Kasumi-1 (cell line): ENCODE measurements around the gene FRA10AC1.
"Not testable (repeated sequence)": the region's sequence is repeated elsewhere in the genome, so short reads cannot be mapped to it uniquely, and the experiment has no call there.

Experiments used
- DNase-seq, 2 experiments: peaks; one replicate each; lab custom pipeline; 2025; lab: John Stamatoyannopoulos, UW

Gene FRA10AC1

DNA sequence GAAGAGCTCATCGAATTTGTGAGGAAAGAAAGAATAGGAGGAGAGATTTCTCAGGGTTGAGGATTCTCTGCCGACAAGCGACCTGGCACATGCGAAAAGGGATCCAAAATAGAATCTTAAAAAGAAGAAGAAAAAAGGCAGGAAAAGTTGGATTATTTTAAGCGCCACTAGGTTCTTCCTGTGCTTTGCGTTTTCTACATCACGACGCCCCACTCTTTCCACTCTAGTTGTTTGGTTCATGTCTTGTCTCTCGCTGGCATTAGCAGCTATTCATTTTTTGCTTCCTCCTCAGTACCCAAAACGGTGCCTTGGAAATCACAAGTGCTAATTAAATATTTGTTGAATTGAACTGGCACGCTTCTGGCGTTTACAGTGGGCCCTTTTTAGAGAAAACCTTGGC lies 674 bp upstream of the FRA10AC1 start:
- no peak for DNase-seq

DNA sequence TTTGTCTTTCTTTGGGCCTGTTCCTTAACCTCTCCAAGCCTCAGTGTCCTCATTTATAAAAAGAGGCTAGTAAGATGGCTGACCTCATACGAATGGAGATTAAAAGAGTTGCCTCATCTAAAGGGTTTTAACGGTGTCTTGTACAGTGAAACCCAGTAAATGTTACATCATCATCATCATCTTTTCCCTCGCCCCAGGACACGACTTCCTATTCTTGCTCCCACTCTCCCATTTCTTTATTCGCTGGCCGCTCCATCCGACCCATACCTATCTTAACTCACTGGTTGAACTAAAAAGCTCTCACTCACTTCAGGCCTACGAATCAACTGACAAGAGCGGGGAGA lies 554 bp downstream of the FRA10AC1 start:
- DNase-seq, result peak; percentile 44 to 65

DNA sequence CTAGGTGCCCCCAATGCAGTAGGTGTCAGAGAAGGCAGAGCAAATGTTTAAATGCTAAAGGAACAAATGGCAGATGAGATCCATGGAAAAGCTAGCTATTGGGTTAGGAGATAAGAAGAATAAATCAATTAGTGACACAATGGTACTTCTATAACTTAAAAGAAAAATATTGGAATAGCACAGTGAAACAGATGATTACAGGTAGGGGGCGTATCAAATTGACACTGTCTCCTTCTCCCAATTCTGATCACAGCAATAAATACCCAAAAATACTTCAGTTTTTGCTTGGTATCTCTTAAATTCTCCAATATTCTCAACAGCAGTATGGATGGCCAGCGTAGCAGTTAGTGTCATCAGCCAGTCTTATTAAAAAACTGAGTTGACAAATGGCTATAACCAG lies 5.2 kb downstream of the FRA10AC1 start:
- DNase-seq, result peak in 1 of 2 experiments; percentile 16

DNA sequence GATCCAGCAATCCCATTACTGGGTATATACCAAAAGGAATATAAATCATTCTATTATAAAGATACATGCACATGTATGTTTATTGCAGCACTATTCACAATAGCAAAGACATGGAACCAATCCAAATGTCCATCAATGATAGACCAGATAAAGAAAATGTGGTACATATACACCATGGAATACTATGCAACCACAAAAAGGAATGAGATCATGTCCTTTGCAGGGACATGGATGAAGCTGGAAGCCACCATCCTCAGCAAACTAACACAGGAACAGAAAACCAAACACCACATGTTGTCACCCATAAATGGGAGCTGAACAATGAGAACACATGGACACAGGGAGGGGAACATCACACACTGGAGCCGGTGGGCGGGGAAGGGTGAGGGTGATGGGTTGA lies 5.8 kb downstream of the FRA10AC1 start:
- DNase-seq, result not testable (repeated sequence)

DNA sequence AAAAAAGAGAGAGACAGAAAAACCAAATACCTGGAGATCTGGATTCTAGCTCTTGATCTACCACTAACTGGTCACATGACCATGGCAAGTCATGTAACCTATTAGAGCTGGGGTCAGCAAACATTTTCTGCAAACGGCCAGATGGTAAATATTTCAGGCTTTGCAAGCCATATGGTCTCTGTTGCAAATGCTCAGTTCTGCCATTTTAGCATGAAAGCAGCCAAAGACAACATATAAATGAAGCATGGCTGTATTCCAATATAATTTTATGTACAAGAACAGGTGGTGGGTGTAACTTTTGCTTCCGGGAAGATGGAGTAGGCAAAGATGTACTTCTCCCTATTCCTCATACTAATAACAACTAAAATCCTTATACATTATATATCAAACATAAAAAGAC lies 6.7 kb downstream of the FRA10AC1 start:
- no peak for DNase-seq

DNA sequence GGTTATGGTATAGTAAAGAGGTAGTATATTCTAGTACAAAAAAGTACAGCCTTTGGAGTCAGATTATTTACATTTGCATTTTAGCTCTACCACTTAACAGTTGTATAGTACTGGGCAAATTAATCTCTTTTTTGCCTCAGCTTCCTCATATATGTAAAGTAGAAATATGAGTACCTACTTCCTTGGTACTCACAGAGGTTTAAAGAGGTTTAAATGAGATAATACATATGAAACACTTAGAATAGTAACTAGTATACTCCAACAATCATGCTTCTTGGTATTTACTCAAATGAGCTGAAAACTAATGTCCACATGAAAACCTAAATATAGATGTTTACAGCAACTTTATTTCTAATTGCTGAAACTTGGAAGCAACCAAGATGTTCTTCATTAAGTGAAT lies 14.7 kb downstream of the FRA10AC1 start:
- no peak for DNase-seq

DNA sequence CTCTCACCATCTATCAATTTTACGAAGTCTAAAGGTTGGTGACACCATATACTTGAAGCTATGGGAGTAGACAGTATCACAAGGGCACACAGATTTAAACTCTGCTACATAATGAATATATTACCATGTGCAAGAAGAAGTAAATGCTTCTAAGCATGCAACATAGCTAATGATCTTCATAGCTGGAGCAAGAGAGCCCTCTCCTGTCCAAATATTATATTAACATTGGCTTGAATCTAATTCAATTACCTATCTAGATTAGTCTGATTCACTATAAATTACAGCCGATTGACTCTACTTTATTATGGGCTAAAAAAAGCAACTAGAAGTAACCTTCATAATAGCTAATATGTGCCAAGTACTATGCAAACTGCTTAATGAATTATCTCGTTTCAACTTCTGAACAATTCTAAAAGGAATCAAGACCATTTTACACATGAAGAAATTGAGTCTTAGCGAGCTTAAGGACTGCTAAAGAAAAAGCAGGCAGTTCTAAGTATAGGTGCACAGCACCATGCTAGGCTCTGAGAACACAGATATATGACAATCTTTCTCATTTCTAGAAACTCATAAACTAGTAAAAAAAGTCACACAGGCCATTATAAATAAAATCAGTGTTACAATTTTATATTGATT lies 21.9 kb downstream of the FRA10AC1 start:
- peak; percentile 78 to 89 for DNase-seq

DNA sequence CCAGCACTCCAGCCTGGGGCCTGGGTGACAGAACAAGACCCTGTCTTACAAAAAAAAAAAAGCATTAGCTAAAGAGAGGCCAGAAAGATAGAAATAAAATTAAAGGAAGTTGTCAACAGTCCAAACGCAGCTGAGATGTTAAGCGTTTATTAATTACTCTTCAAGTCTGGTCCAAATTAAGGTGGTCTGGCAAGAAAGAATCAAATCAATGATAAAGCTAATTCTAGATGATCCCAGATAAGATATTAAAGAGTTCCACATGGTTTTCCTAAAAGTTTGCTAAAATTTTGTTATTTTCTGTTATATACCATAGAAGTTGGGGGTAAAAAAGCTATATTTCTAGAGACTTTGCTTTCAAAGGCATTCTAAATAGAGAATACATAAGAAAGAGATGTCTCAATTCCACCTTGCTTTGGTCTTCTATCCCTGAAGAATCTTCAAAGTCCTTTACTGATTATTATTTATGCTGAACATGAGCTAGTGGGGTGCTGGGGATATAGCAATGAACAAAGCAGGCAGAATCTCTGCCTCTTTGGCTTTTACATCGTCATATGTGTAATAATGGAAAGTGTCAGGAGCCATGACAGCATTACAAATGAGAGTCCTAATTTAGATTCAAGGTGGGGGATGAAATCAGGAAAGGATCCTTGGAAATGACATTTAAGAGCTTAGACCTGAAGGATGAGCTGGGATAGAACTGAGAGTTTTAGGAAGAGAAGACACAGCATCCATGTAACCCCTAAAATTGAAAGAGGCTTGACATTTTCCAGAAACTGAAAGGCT lies 23.4 kb downstream of the FRA10AC1 start:
- DNase-seq, result no peak

DNA sequence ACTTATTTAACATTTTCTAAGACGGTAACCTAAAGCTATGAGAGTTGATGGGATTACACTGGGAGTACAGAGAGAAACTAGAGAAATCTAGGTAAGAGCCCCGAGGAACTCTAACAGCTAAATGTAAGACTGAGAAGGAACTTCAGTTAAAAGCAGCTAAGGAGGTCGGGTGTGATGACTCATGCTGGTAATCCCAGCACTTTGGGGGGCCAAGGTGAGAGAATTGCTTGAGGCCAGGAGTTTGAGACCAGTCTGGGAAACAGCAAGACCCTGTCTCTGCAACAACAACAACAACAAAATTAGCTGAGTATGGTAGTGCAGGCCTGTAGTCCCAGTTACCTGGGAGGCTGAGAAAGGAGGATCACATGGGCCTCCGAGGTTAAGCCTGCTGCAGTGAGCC lies 24.0 kb downstream of the FRA10AC1 start:
- no peak for DNase-seq

DNA sequence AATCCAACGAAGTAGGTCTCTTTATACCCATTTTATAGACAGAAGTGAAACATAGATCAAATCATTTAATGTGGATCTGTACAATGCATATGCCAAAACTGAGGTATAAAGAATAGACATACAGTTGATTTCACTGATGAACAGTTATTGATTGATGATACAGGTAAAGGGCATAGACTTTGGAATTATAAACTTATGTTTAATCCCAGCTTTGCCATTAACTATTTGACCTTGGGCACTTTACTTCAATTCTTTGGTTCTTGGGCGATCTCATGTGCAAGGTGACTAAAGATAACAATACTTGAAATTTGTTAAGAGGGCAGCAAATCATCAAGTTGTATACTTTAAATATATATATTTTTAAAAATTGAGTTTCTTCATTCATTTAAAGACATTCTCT lies 28.6 kb downstream of the FRA10AC1 start:
- no peak for DNase-seq

DNA sequence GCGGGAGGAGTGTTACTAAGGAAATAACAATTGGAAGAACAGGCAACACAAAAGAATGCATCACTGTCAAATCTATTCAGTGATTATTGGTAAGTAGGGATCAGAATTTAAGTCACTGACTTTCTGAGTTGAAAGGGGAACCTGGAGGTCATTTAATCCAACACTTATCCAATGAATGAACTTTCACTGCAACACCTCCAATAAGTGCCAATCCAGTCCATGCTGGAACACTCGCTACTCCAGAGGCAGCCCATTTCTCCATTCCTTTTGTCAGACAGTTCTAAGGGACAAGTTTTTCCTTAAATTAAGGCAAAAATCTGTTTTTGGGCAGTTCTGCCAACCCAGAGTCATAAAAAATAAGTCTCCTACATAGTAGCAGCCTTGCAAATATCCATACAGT lies 29.5 kb downstream of the FRA10AC1 start:
- no peak for DNase-seq

DNA sequence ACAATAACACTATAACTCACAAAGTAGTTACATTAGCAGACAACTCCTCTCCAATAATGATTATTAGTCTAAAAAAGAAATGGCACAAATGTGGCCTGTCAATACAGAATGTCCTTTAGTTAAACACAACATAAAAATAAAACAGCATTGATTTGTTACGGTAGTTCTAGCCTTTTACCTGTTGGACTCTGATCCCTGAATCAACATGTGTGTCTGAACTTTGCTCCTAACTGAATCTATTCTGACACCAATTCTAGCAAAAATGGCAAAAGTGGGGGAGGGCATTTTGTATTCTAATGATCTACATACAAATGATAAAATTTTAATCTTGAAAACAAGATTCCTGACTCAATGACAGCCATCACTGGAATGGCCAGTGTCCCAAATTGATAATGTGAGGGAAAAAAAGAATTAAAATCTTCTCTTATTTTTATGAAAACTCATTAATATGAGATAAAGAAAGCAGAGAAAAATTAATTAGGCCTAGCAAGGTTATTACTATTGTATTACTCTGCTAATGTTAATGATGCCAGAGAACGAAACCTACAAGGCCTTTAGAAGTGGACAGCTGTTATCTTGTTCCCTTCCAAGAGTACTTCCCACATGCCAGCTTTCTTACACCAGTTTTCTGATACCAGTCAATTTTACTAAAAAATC lies 30.2 kb downstream of the FRA10AC1 start:
- no peak for DNase-seq

DNA sequence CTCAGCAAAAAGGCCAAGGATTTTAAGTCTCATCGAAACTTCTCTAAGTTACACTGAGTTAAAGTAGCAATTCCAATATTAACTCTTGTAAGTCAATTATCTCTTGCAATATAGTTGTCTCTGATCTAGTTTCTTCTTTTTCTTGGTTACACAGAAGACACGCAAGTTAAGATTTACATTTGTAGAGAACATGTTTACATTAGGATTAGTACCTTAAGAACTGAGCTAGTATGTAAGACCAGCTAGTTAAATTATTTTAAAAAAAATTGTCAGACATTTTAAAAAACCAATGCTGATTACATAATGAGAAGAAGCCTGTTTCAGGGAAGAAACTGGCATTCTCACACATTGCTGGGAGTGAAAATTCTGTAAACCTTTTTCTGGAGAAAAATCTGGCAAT lies 31.4 kb downstream of the FRA10AC1 start:
- DNase-seq, result no peak

DNA sequence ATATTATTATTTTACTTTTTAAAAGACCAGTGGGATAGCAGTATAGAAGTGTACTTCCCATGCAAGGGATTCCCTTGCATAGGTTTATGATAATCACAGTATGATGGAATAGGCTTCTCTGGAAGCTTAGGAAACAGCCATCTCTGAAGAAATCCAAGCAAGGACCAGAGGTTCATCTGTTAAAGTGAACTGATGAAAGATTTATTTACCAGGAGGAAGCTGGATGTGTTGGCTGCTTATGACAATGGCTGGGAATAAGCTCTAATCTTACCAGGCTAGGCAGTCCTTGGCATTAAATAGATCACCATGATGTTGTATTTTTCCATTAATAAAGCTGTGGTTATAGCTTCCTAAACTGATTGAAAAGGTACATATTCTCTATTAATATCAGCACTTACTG lies 32.0 kb downstream of the FRA10AC1 start:
- no peak for DNase-seq

DNA sequence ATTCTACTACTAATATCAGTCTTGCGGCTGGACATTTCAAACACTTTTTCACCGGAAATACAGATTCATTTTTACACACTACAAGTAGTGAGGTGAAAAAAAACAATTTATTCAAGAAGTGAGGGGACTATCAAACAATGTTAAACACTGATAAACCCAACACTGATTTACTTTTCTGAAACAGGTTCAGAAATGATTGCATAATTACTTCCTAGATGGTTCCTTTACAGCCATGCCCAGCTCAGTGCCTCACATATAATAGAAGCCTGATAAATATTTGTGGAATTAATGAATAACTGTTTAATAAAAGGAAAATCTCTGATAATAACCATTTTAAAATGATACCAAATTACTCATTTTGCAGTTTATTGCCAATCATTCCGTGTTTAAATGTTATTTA lies 34.6 kb downstream of the FRA10AC1 start:
- DNase-seq, result no peak

DNA sequence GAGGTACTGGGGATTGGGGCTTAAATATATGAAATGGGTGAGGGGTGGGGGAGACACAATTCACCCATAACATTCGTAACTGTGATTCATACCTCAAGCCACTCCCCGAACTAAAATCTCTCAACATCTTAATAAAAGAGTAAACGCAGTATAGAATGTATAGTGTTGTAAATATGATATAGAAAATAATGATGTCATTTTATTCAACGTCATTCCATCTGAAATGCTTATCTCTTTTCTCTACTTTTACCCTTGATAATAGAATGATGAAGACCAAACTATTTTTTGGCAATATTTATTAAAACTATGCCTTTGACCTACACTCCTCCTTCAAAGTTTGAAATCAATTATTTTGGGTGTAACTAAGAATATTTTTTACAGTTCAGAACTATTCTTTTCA lies 36.4 kb downstream of the FRA10AC1 start:
- no peak for DNase-seq

DNA sequence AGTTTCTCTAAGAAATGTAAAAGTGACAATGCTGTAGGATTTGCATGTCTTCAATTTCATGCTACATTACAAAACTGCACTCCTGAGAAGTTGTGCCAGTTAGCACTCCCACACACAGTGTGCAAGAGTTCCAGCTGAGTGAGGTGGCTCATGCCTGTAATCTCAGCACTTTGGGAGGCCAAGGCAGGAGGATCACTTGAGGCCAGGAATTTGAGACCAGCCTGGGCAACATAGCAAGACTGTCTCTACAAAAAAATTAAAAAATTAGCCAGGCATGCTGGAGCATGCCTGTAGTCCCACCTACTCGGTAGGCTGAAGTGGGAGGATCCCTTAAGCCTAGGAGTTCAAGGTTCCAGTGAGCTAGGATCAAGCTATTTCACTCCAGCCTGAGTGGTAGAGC lies 44.6 kb downstream of the FRA10AC1 start:
- DNase-seq, result no peak

DNA sequence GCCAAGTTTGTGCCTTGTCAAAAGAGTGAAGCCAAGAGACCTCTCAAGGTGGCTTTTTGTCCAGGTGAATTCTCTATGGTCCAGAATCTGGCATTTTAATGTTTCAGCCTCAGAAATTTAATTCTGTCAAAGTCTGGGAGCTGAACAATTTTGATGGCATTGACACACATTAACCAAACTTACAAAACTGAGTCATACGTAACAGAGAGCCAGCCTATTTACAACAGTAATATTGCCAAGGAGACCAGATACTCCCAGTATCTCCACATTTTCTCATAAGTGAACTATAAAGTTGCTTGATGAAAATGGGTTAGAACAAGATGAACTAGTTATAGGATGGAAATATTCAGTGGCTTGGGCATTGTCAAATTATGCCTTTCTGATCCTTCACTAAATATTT lies 46.2 kb downstream of the FRA10AC1 start:
- DNase-seq, result no peak

DNA sequence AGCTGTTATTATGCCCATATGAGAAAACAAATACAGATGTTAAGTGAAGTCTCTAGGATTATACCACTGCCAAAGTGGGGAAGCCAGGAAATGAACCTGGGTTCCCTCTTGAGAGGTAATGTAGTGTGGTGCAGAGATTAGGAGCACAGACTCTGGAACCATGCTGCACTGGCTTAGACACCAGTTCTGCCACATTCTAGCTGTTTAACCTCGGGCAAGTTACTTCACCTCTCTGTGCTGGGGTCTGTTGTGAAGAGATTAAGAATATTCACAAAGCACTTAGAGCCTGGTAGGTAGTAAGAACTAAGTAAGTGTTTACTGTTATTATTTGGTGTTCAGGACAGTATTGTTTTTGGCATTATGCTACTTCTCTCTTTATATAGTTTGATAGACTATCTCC lies 48.2 kb downstream of the FRA10AC1 start:
- DNase-seq, result no peak

DNA sequence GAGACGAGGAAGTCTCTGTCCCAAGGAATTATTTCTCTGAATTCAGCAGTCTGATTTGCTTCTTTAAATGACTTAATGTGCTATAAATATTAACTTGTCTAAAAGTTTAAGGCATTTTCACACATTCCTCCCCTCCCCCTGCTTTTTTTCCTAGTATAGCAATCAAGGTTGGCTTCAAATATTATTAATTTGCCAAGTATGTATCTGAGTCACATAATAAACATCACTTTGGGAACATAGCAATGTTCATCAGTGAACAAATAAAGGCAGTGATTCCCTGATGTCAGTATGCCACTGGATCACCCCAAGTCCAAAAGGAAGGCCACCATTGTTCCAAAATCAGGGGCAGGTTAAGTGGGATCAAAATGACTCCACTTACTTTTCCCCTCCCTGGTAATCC lies 49.5 kb downstream of the FRA10AC1 start:
- no peak for DNase-seq

DNA sequence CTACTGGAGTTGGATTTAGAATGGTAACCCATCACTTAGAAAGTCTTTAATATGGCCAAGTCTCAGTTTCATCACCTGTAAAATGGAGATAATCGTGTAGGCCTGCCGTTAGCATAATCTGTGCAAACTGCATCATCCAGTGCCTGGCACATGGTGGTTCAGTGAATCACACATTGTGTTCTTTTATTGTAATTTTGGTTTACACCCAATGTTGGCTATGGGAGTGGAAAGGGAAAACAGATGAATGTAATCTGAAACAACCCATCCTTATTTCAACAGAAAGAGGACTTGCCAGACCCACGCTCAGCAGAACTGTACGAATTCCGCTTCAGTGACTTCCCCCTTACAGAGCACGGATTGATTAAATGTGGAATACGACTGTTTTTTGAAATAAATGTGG lies 62.6 kb downstream of the FRA10AC1 start:
- no peak for DNase-seq

DNA sequence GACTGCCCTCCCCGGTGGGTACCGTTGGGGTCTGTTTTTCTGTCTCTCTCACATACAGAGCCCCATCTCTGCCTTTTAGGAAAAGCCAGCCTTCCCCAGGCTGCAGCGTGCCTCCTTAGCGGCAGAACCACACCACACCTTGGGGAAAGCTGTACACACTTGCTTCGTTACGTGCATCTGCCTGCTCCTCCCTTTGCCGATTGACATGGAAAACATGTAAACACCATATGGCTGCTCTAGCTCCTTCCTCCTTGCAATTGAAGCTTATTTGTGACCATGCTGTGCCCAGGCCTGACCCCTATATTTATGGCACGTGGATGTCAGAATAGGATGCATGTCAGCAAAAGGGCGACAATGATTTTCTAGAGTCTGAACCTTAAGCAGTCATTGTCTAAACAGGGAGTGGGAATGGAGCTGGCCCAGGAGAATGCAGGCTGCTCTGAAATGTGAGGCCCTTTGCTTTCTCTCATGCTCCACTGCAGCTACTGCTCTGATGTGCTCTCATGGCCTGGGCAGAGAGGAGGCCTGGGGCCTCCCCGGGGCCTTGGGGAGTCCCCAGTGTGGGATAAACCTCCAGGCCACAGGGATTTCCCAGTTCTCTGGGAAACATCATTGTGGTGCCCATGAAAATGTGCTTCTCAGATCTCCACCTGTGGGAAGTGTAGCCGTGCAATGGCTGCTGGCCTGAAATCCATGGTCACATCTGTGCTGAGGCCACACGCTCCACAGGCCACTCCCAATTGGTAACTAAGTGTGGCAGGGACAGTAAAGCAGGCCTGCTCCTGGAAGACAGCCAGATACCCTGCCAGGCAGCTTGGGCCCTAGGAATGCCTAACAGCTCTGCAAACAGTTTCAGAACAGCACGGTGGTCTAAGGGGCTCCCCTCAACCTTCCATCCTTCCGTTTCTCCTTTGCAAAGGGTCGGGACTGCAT lies 71.5 kb downstream of the FRA10AC1 start:
- DNase-seq, result no peak
